GM12878 (cell line): ENCODE data around the gene ZSCAN32. TPM values are rescaled to one million over a fixed set of nuclear protein-coding genes. Genes with fewer than 3 reads are reported as not detected.

Experiments
- ATAC-seq: fragments of 200-7000 bp; cut with Tn5 transposase; 3 replicates; pipeline ENCODE4 v1.9.1; 2020; ENCODE audit warnings: mild to moderate bottlenecking, moderate library complexity
- BruUV-seq: library from RNA; stranded (reverse); fragments of 400-500 nt; replicated peaks from 2 replicates; lab custom pipeline; 2021; lab: Mats Ljungman, UMichigan
- CTCF ChIA-PET: fragments of 300-600 bp; sonication (Branson Sonifier 250); formaldehyde crosslinking; extraction: SDS; loops from one replicate; lab custom pipeline; 2021; ENCODE audit warnings: inconsistent platforms; lab: Yijun Ruan, JAX
- POLR2A ChIA-PET: fragments of 350-600 bp; formaldehyde crosslinking; extraction: SDS; loops from one replicate; lab custom pipeline; 2021; ENCODE audit warnings: inconsistent platforms; lab: Charles Lee
- RAD21 ChIA-PET: fragments of 300-600 bp; sonication (Branson Sonifier 250); formaldehyde crosslinking; loops from one replicate; lab custom pipeline; 2023; ENCODE audit warnings: antibody characterized with exemption; ENCODE audit not compliant: unreplicated experiment; lab: Charles Lee
- SMC1A ChIA-PET: fragments of 300-600 bp; sonication (Branson Sonifier 250); formaldehyde crosslinking; loops from one replicate; lab custom pipeline; 2023; ENCODE audit not compliant: unreplicated experiment, uncharacterized antibody; lab: Charles Lee
- DNase-seq: peaks from one replicate; pipeline ENCODE4 v3.0.0-alpha.2; 2011; ENCODE audit warnings: low read depth, low spot score
- FAIRE-seq: peaks from 3 replicates; lab custom pipeline; 2011; peaks lifted over from hg19 to GRCh38; lab: Jason Lieb, UNC
- H2AFZ ChIP-seq: 2 replicates; pipeline ENCODE4 v1.6.0; 2011; ENCODE audit warnings: low read depth, low read length, control low read depth; ENCODE audit not compliant: control insufficient read depth
- H3K27ac ChIP-seq: 2 replicates; pipeline ENCODE4 v1.5.1; 2011; ENCODE audit warnings: control low read depth; ENCODE audit not compliant: control insufficient read depth, insufficient read depth
- H3K27me3 ChIP-seq, 2 experiments: replicated peaks in 1 of 2; 2 replicates each; pipeline versions ENCODE4 v1.6.0 to v1.6.1; 2011; ENCODE audit warnings: low read length in 1 of 2; ENCODE audit not compliant: control insufficient read depth in 2 of 2, insufficient read depth in 2 of 2
- H3K36me3 ChIP-seq, 2 experiments: 2 replicates each; pipeline ENCODE4 v1.5.1; 2011; ENCODE audit warnings: low read length in 1 of 2; ENCODE audit not compliant: control insufficient read depth in 2 of 2, insufficient read depth in 2 of 2
- H3K4me1 ChIP-seq: 2 replicates; pipeline ENCODE4 v1.6.1; 2011; ENCODE audit warnings: mild to moderate bottlenecking, low read length, moderate library complexity, mixed read lengths; ENCODE audit not compliant: control insufficient read depth, insufficient read depth
- H3K4me2 ChIP-seq: 2 replicates; pipeline ENCODE4 v1.6.0; 2011; ENCODE audit warnings: control low read depth; ENCODE audit not compliant: control insufficient read depth, insufficient read depth
- H3K4me3 ChIP-seq: fragments of 200-600 bp; sonication (generic); 2 replicates; pipeline ENCODE4 v1.5.1; 2016
- H3K79me2 ChIP-seq: 2 replicates; pipeline ENCODE4 v1.6.0; 2011; ENCODE audit warnings: low read length; ENCODE audit not compliant: control insufficient read depth, insufficient read depth
- H3K9ac ChIP-seq: 2 replicates; pipeline ENCODE4 v1.8.0; 2011; ENCODE audit warnings: low read length, control low read depth, mixed read lengths; ENCODE audit not compliant: control insufficient read depth, insufficient read depth
- H3K9me3 ChIP-seq: replicated peaks from 3 replicates; pipeline ENCODE4 v1.5.1; 2011; ENCODE audit warnings: mild to moderate bottlenecking, low read length; ENCODE audit not compliant: control insufficient read depth, insufficient read depth
- H4K20me1 ChIP-seq: 2 replicates; pipeline ENCODE4 v1.6.0; 2011; ENCODE audit not compliant: control insufficient read depth, insufficient read depth
- CREM ChIP-seq: IDR thresholded peaks from 2 replicates; pipeline ENCODE4 v1.6.1; 2014; ENCODE audit warnings: antibody characterized with exemption, low read depth
- DPF2 ChIP-seq: fragments of 450-650 bp; IDR thresholded peaks from 2 replicates; pipeline ENCODE4 v1.6.1; 2017; ENCODE audit warnings: mild to moderate bottlenecking
- FOS ChIP-seq: IDR thresholded peaks from 3 replicates; pipeline ENCODE4 v1.6.1; 2011; ENCODE audit warnings: borderline replicate concordance; ENCODE audit not compliant: insufficient read length; ENCODE audit errors: extremely low read depth
- KLF5 ChIP-seq: fragments of 450-650 bp; IDR thresholded peaks from 2 replicates; pipeline ENCODE4 v1.6.1; 2014; ENCODE audit warnings: mild to moderate bottlenecking; ENCODE audit not compliant: partially characterized antibody
- MEF2B ChIP-seq: fragments of 450-650 bp; IDR thresholded peaks from 2 replicates; pipeline ENCODE4 v1.6.1; 2018; ENCODE audit warnings: mild to moderate bottlenecking, moderate library complexity; ENCODE audit not compliant: partially characterized antibody, poor library complexity, severe bottlenecking
- MYC ChIP-seq: IDR thresholded peaks from 2 replicates; pipeline ENCODE4 v1.6.1; 2011; ENCODE audit warnings: mild to moderate bottlenecking, low read length, moderate library complexity, inconsistent platforms; ENCODE audit not compliant: insufficient read depth, insufficient replicate concordance, insufficient read length, severe bottlenecking
- NRF1 ChIP-seq: conservative IDR thresholded peaks from 2 replicates; pipeline ENCODE4 v1.6.1; 2011; ENCODE audit warnings: mild to moderate bottlenecking, low read depth, low read length, improper control_type of control experiment
- POU2F2 ChIP-seq: IDR thresholded peaks from 3 replicates; pipeline ENCODE4 v1.6.1; 2011; ENCODE audit warnings: low read depth, mild to moderate bottlenecking, low read length, borderline replicate concordance
- RB1 ChIP-seq: fragments of 450-650 bp; formaldehyde crosslinking; IDR thresholded peaks from 2 replicates; pipeline ENCODE4 v1.6.1; 2017; ENCODE audit warnings: mild to moderate bottlenecking, borderline replicate concordance
- SMAD5 ChIP-seq: IDR thresholded peaks from 2 replicates; pipeline ENCODE4 v1.6.1; 2016; ENCODE audit warnings: antibody characterized with exemption, low read depth
- ZNF622 ChIP-seq: fragments of 450-650 bp; IDR thresholded peaks from 2 replicates; pipeline ENCODE4 v1.6.1; 2017; ENCODE audit warnings: mild to moderate bottlenecking, inconsistent platforms
- in situ Hi-C: fragments of 300-500 bp; cut with MboI; formaldehyde crosslinking; loops from 9 replicates; pipeline ENCODE4 v1.14.3; 2018; ENCODE audit warnings: mixed read lengths
- intact Hi-C: fragments of 100-400 bp; cut with micrococcal nuclease; formaldehyde crosslinking; loops from one replicate; pipeline ENCODE4 v1.14.2; 2022; ENCODE audit not compliant: unreplicated experiment
- polyA plus RNA-seq, 11 experiments: library from polyadenylated mRNA; depleted of rRNA in 4 of 11; unstranded in 6 of 11; stranded (reverse) in 5 of 11; fragments of >200 nt; fragmentation: Nextera tagmentation in 4 of 11; fragmentation: Illumina TruSeq in 1 of 11; extraction: Ambion mirVana in 4 of 11; extraction: Trizol in 1 of 11; gene quantifications; 1 replicate in 1 of 11; 2 replicates in 10 of 11; pipeline versions ENCODE4 v1.2.1 to v1.2.3, GENCODE V29; 2011 to 2016; ENCODE audit warnings: inconsistent platforms in 2 of 11, missing spikeins in 2 of 11, low read depth in 1 of 11
- total RNA-seq, 4 experiments: library from RNA; depleted of rRNA in 3 of 4; stranded (reverse); fragments of >200 nt in 3 of 4; fragmentation: Illumina TruSeq in 1 of 4; extraction: Trizol in 1 of 4; gene quantifications; 2 replicates each; pipeline versions ENCODE4 v1.2.1 to v1.2.3, GENCODE V29; 2013 to 2021
- TF ChIP-seq, protein P1 (sequence below): fragments of 450-650 bp; IDR thresholded peaks from 2 replicates; pipeline ENCODE4 v1.6.1; 2016; ENCODE audit warnings: mild to moderate bottlenecking, moderate library complexity, borderline replicate concordance
- TF ChIP-seq, protein P2 (sequence below): fragments of 450-650 bp; IDR thresholded peaks from 2 replicates; pipeline ENCODE4 v1.6.1; 2017; ENCODE audit warnings: mild to moderate bottlenecking, moderate library complexity
- TF ChIP-seq, protein P3 (sequence below): fragments of 450-650 bp; IDR thresholded peaks from 2 replicates; pipeline ENCODE4 v1.6.1; 2017; ENCODE audit warnings: low read depth, mild to moderate bottlenecking, moderate library complexity
- TF ChIP-seq, protein P4 (sequence below): fragments of 450-650 bp; IDR thresholded peaks from 2 replicates; pipeline ENCODE4 v1.6.1; 2014; ENCODE audit warnings: mild to moderate bottlenecking

The ZSCAN32 gene
- total and polyA plus RNA-seq, 10 of the 15 experiments (the other 5 are each of a cell fraction or from before 2014, with no cell fraction given), result 9.6 to 23.8 (median 15.5) TPM

DNA sequence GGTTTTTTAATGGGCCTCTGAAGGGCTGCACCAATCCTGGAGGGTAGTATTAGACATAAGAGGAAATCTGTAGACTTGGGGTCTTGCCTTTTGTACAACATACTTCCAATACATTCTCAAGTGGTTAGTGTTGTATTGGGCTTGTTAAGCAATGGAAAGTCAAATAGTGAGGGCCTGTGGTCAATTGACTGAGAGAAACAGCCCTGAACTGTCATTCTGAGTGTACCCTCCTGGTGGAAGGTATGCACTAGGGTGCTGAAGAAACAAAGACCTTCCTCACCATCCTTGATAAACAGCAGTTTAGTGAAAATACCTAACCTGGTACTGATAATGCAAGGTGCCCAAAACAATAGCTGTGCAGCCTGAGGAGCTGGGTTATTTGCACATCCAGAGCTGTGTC is 22.9 kb downstream of the ZSCAN32 start:
- ChIA-PET POLR2A (interaction anchor here (0.6 kb wide), 1 partner anchor 789 kb away, joined by 7 read pairs; no protein-coding TSS in a partner anchor), SMC1A (no interaction called here), CTCF (no interaction called here), RAD21 (no interaction called here)
- ATAC-seq (no peak), FAIRE-seq (no peak), DNase-seq (no peak)
- Histone ChIP-seq H3K27ac (no peak overlapping the region), H3K79me2 (no peaks in the 10 kb centered on the region), H3K4me2 (no peak overlapping the region), H3K9me3 (peaks cover 25% of the 10 kb centered on the region), H3K4me3 (no peak overlapping the region), H3K27me3 (no peaks in the 10 kb centered on the region), H2AFZ (no peak overlapping the region), H4K20me1 (no peaks in the 10 kb centered on the region), H3K36me3 (peaks cover 1 to 7% of the 10 kb centered on the region in 2 experiments), H3K9ac (no peak overlapping the region), H3K4me1 (no peaks in the 10 kb centered on the region)
- in situ Hi-C loops, result no loop called here
- BruUV-seq, result no TSS peak
- intact Hi-C loops, result no loop called here
- TF ChIP-seq MEF2B (no peak), ZNF622 (no peak), CREM (no peak), FOS (no peak), DPF2 (no peak), RB1 (no peak), NRF1 (no peak), SMAD5 (no peak), POU2F2 (no peak), MYC (no peak), KLF5 (no peak)
- TF ChIP-seq, protein P1, sequence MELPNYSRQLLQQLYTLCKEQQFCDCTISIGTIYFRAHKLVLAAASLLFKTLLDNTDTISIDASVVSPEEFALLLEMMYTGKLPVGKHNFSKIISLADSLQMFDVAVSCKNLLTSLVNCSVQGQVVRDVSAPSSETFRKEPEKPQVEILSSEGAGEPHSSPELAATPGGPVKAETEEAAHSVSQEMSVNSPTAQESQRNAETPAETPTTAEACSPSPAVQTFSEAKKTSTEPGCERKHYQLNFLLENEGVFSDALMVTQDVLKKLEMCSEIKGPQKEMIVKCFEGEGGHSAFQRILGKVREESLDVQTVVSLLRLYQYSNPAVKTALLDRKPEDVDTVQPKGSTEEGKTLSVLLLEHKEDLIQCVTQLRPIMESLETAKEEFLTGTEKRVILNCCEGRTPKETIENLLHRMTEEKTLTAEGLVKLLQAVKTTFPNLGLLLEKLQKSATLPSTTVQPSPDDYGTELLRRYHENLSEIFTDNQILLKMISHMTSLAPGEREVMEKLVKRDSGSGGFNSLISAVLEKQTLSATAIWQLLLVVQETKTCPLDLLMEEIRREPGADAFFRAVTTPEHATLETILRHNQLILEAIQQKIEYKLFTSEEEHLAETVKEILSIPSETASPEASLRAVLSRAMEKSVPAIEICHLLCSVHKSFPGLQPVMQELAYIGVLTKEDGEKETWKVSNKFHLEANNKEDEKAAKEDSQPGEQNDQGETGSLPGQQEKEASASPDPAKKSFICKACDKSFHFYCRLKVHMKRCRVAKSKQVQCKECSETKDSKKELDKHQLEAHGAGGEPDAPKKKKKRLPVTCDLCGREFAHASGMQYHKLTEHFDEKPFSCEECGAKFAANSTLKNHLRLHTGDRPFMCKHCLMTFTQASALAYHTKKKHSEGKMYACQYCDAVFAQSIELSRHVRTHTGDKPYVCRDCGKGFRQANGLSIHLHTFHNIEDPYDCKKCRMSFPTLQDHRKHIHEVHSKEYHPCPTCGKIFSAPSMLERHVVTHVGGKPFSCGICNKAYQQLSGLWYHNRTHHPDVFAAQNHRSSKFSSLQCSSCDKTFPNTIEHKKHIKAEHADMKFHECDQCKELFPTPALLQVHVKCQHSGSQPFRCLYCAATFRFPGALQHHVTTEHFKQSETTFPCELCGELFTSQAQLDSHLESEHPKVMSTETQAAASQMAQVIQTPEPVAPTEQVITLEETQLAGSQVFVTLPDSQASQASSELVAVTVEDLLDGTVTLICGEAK, result no peak
- TF ChIP-seq, protein P2, sequence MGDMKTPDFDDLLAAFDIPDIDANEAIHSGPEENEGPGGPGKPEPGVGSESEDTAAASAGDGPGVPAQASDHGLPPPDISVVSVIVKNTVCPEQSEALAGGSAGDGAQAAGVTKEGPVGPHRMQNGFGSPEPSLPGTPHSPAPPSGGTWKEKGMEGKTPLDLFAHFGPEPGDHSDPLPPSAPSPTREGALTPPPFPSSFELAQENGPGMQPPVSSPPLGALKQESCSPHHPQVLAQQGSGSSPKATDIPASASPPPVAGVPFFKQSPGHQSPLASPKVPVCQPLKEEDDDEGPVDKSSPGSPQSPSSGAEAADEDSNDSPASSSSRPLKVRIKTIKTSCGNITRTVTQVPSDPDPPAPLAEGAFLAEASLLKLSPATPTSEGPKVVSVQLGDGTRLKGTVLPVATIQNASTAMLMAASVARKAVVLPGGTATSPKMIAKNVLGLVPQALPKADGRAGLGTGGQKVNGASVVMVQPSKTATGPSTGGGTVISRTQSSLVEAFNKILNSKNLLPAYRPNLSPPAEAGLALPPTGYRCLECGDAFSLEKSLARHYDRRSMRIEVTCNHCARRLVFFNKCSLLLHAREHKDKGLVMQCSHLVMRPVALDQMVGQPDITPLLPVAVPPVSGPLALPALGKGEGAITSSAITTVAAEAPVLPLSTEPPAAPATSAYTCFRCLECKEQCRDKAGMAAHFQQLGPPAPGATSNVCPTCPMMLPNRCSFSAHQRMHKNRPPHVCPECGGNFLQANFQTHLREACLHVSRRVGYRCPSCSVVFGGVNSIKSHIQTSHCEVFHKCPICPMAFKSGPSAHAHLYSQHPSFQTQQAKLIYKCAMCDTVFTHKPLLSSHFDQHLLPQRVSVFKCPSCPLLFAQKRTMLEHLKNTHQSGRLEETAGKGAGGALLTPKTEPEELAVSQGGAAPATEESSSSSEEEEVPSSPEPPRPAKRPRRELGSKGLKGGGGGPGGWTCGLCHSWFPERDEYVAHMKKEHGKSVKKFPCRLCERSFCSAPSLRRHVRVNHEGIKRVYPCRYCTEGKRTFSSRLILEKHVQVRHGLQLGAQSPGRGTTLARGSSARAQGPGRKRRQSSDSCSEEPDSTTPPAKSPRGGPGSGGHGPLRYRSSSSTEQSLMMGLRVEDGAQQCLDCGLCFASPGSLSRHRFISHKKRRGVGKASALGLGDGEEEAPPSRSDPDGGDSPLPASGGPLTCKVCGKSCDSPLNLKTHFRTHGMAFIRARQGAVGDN, result no peak
- TF ChIP-seq, protein P3, sequence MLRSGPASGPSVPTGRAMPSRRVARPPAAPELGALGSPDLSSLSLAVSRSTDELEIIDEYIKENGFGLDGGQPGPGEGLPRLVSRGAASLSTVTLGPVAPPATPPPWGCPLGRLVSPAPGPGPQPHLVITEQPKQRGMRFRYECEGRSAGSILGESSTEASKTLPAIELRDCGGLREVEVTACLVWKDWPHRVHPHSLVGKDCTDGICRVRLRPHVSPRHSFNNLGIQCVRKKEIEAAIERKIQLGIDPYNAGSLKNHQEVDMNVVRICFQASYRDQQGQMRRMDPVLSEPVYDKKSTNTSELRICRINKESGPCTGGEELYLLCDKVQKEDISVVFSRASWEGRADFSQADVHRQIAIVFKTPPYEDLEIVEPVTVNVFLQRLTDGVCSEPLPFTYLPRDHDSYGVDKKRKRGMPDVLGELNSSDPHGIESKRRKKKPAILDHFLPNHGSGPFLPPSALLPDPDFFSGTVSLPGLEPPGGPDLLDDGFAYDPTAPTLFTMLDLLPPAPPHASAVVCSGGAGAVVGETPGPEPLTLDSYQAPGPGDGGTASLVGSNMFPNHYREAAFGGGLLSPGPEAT, result no peak
- TF ChIP-seq, protein P4, sequence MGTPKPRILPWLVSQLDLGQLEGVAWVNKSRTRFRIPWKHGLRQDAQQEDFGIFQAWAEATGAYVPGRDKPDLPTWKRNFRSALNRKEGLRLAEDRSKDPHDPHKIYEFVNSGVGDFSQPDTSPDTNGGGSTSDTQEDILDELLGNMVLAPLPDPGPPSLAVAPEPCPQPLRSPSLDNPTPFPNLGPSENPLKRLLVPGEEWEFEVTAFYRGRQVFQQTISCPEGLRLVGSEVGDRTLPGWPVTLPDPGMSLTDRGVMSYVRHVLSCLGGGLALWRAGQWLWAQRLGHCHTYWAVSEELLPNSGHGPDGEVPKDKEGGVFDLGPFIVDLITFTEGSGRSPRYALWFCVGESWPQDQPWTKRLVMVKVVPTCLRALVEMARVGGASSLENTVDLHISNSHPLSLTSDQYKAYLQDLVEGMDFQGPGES, result no peak
